IMR-90 (cell line): ENCODE data around the gene SYN1. TPM values are rescaled to one million over a fixed set of nuclear protein-coding genes. Genes with fewer than 3 reads are reported as not detected.

Experiments
- ATAC-seq: fragments of 200-7000 bp; cut with Tn5 transposase; 2 replicates; pipeline ENCODE4 v1.9.1; 2020; ENCODE audit warnings: low read depth, mild to moderate bottlenecking, moderate library complexity
- BruUV-seq: library from RNA; stranded (reverse); fragments of 400-500 nt; replicated peaks from 2 replicates; lab custom pipeline; 2021; lab: Mats Ljungman, UMichigan
- CTCF ChIA-PET: fragments of 300-600 bp; formaldehyde crosslinking; extraction: SDS; loops from one replicate; lab custom pipeline; 2021; ENCODE audit warnings: antibody characterized with exemption; lab: Yijun Ruan, JAX
- POLR2A ChIA-PET: fragments of 300-600 bp; sonication (Branson Sonifier 250); formaldehyde crosslinking; loops from one replicate; lab custom pipeline; 2022; ENCODE audit warnings: antibody characterized with exemption; ENCODE audit not compliant: unreplicated experiment; lab: Charles Lee
- DNase-seq: peaks from one replicate; pipeline ENCODE4 v3.0.0; 2013
- H2AFZ ChIP-seq: replicated peaks from 2 replicates; pipeline ENCODE3; 2013; ENCODE audit warnings: low read length, mild to moderate bottlenecking; ENCODE audit not compliant: poor library complexity
- H2AK5ac ChIP-seq: 2 replicates; pipeline ENCODE4 v1.6.1; 2013; ENCODE audit warnings: low read depth, low read length, inconsistent platforms
- H2AK9ac ChIP-seq: replicated peaks from 2 replicates; pipeline ENCODE3; 2013; ENCODE audit warnings: mild to moderate bottlenecking, low read depth, low read length, moderate library complexity; ENCODE audit not compliant: poor library complexity
- H2BK120ac ChIP-seq: 2 replicates; pipeline ENCODE4 v1.6.1; 2013; ENCODE audit warnings: low read depth, low read length, inconsistent platforms
- H2BK15ac ChIP-seq: 3 replicates; pipeline ENCODE4 v1.6.1; 2013; ENCODE audit warnings: low read depth, low read length, inconsistent platforms
- H2BK20ac ChIP-seq: 2 replicates; pipeline ENCODE4 v1.6.1; 2013; ENCODE audit warnings: low read depth, mild to moderate bottlenecking, inconsistent platforms, low read length, moderate library complexity
- H2BK5ac ChIP-seq: 2 replicates; pipeline ENCODE4 v1.6.1; 2013; ENCODE audit warnings: mild to moderate bottlenecking, low read depth, low read length, inconsistent platforms; ENCODE audit not compliant: poor library complexity, severe bottlenecking
- H3K14ac ChIP-seq: replicated peaks from 2 replicates; pipeline ENCODE4 v1.6.1; 2013; ENCODE audit warnings: low read depth, low read length, inconsistent platforms
- H3K18ac ChIP-seq: 2 replicates; pipeline ENCODE4 v1.6.1; 2013; ENCODE audit warnings: low read depth, low read length, control low read depth
- H3K23ac ChIP-seq: 2 replicates; pipeline ENCODE4 v1.6.1; 2013; ENCODE audit warnings: low read depth, low read length, inconsistent platforms
- H3K27ac ChIP-seq: 2 replicates; pipeline ENCODE4 v1.5.1; 2013; ENCODE audit warnings: mild to moderate bottlenecking, control low read depth, low read length; ENCODE audit not compliant: insufficient read depth
- H3K27me3 ChIP-seq: 2 replicates; pipeline ENCODE4 v1.6.1; 2013; ENCODE audit warnings: low read length; ENCODE audit not compliant: control insufficient read depth, insufficient read depth
- H3K36me3 ChIP-seq: 2 replicates; pipeline ENCODE4 v1.6.1; 2013; ENCODE audit warnings: low read length, mixed read lengths; ENCODE audit not compliant: control insufficient read depth, insufficient read depth
- H3K4ac ChIP-seq: 2 replicates; pipeline ENCODE4 v1.6.1; 2013; ENCODE audit warnings: low read depth, low read length, inconsistent platforms
- H3K4me1 ChIP-seq: 2 replicates; pipeline ENCODE4 v1.6.1; 2013; ENCODE audit warnings: low read length, mixed read lengths; ENCODE audit not compliant: control insufficient read depth, insufficient read depth
- H3K4me2 ChIP-seq: 2 replicates; pipeline ENCODE4 v1.6.1; 2013; ENCODE audit warnings: low read depth, mild to moderate bottlenecking, control low read depth, low read length, moderate library complexity
- H3K4me3 ChIP-seq: 2 replicates; pipeline ENCODE4 v1.5.1; 2013; ENCODE audit warnings: low read depth, mild to moderate bottlenecking, control low read depth, low read length, moderate library complexity; ENCODE audit not compliant: insufficient read depth
- H3K56ac ChIP-seq: 2 replicates; pipeline ENCODE4 v1.6.1; 2013; ENCODE audit warnings: low read length, inconsistent platforms; ENCODE audit not compliant: insufficient read depth; ENCODE audit errors: extremely low read depth
- H3K79me1 ChIP-seq, 2 experiments: 2 replicates each; pipeline ENCODE4 v1.6.1; 2013; ENCODE audit warnings: low read length in 2 of 2, inconsistent platforms in 1 of 2, low read depth in 1 of 2
- H3K9ac ChIP-seq: 2 replicates; pipeline ENCODE4 v1.6.1; 2013; ENCODE audit warnings: low read depth, low read length, control low read depth
- H3K9me1 ChIP-seq: 2 replicates; pipeline ENCODE4 v1.6.1; 2013; ENCODE audit warnings: low read length, inconsistent platforms; ENCODE audit not compliant: insufficient read depth
- H3K9me3 ChIP-seq: 2 replicates; pipeline ENCODE4 v1.6.1; 2013; ENCODE audit warnings: low read length; ENCODE audit not compliant: control insufficient read depth, insufficient read depth
- H4K20me1 ChIP-seq: 2 replicates; pipeline ENCODE4 v1.6.1; 2013; ENCODE audit warnings: low read length, inconsistent platforms; ENCODE audit not compliant: insufficient read depth
- H4K5ac ChIP-seq: 2 replicates; pipeline ENCODE4 v1.6.1; 2013; ENCODE audit warnings: mild to moderate bottlenecking, low read depth, low read length, control low read depth
- H4K8ac ChIP-seq, 2 experiments: 2 replicates each; pipeline ENCODE4 v1.6.1; 2013; ENCODE audit warnings: low read depth in 2 of 2, low read length in 2 of 2, control low read depth in 1 of 2, inconsistent platforms in 1 of 2
- H4K91ac ChIP-seq: 2 replicates; pipeline ENCODE4 v1.6.1; 2013; ENCODE audit warnings: low read depth, low read length, inconsistent platforms; ENCODE audit not compliant: insufficient read depth
- CEBPB ChIP-seq: IDR thresholded peaks from 2 replicates; pipeline ENCODE4 v1.6.1; 2012; ENCODE audit warnings: low read depth, low read length, improper control_type of control experiment
- CHD1 ChIP-seq: IDR thresholded peaks from 2 replicates; pipeline ENCODE4 v1.6.1; 2012; ENCODE audit warnings: low read depth, low read length, improper control_type of control experiment
- CTCF ChIP-seq: conservative IDR thresholded peaks from 2 replicates; pipeline ENCODE4 v1.5.1; 2012; ENCODE audit warnings: mild to moderate bottlenecking, low read depth, low read length, improper control_type of control experiment
- ELK1 ChIP-seq: fragments of 150-350 bp; IDR thresholded peaks from 2 replicates; pipeline ENCODE4 v1.6.1; 2016; ENCODE audit warnings: low read depth, mild to moderate bottlenecking, low read length, moderate library complexity, borderline replicate concordance
- FOS ChIP-seq: fragments of 150-350 bp; IDR thresholded peaks from 2 replicates; pipeline ENCODE4 v1.6.1; 2016; ENCODE audit warnings: low read depth, low read length
- MAFK ChIP-seq: IDR thresholded peaks from 2 replicates; pipeline ENCODE4 v1.6.1; 2012; ENCODE audit warnings: low read depth, low read length, improper control_type of control experiment
- MXI1 ChIP-seq: IDR thresholded peaks from 2 replicates; pipeline ENCODE4 v1.6.1; 2012; ENCODE audit warnings: low read depth, mild to moderate bottlenecking, low read length, moderate library complexity, borderline replicate concordance
- NFE2L2 ChIP-seq: fragments of 150-350 bp; IDR thresholded peaks from 2 replicates; pipeline ENCODE4 v1.6.1; 2016; ENCODE audit warnings: low read depth, mild to moderate bottlenecking, low read length
- RAD21 ChIP-seq: IDR thresholded peaks from 2 replicates; pipeline ENCODE4 v1.6.1; 2012; ENCODE audit warnings: low read length, improper control_type of control experiment
- RCOR1 ChIP-seq: IDR thresholded peaks from 2 replicates; pipeline ENCODE4 v1.6.1; 2012; ENCODE audit warnings: mild to moderate bottlenecking, low read length, improper control_type of control experiment; ENCODE audit not compliant: insufficient replicate concordance
- SMC3 ChIP-seq: fragments of 150-350 bp; IDR thresholded peaks from 2 replicates; pipeline ENCODE4 v1.6.1; 2016; ENCODE audit warnings: low read depth, mild to moderate bottlenecking, antibody characterized with exemption, low read length, moderate library complexity
- USF2 ChIP-seq: fragments of 150-350 bp; IDR thresholded peaks from 2 replicates; pipeline ENCODE4 v1.6.1; 2017; ENCODE audit warnings: mild to moderate bottlenecking, antibody characterized with exemption, low read length, low read depth
- WGBS, 2 experiments: methylation state at CpG; one replicate each; pipeline versions ENCODE4 v1.1.5 to v1.1.7; 2013; ENCODE audit warnings: missing lambda C conversion rate in 2 of 2; ENCODE audit not compliant: insufficient read length in 1 of 2; ENCODE audit errors: extremely low coverage in 2 of 2; 5-methylcytosine and 5-hydroxymethylcytosine counted together
- dilution Hi-C: fragments of 300-500 bp; cut with HindIII; formaldehyde crosslinking; loops from one replicate; pipeline ENCODE4 v1.14.3; 2018; ENCODE audit warnings: low sequenced_read_pairs; ENCODE audit not compliant: unreplicated experiment
- in situ Hi-C: fragments of 300-500 bp; cut with MboI; formaldehyde crosslinking; loops from 3 replicates; pipeline ENCODE4 v1.14.3; 2019; ENCODE audit warnings: low sequenced_read_pairs, inconsistent platforms, mixed read lengths
- intact Hi-C: fragments of 100-400 bp; cut with micrococcal nuclease; formaldehyde crosslinking; loops from 2 replicates; pipeline ENCODE4 v1.10.0; 2022
- polyA plus RNA-seq, 3 experiments: library from polyadenylated mRNA; depleted of rRNA; stranded (reverse); fragments of >200 nt; gene quantifications; 2 replicates each; pipeline ENCODE4 v1.2.3, GENCODE V29; 2012; ENCODE audit warnings: low replicate concordance in 1 of 3
- total RNA-seq: library from RNA; depleted of rRNA; stranded (reverse); fragments of >200 nt; gene quantifications from 2 replicates; pipeline ENCODE4 v1.2.3, GENCODE V29; 2012

Gene SYN1
- total and polyA plus RNA-seq, 2 of the 4 experiments (the other 2 are of a cell fraction) = under 0.01 to 0.56 TPM

- TF ChIP-seq CHD1 = no peak
These were observed 39.2 kb upstream of the SYN1 start, which contains the start of gene UXT (continued) for GRCh38 chrX:47658684-47659420.

GRCh38 chrX:47658301-47658683, 38.6 kb upstream of the SYN1 start:
- 24% methylated on average over 7 of the region's 13 CpGs; no CpG with 5 or more reads in 1 of the 2 experiments for WGBS, 2 experiments
- H3K79me1 ChIP-seq = peaks cover 11 to 18% of the 10 kb centered on the region in 2 experiments
- H3K14ac ChIP-seq = peak overlapping the region; percentile 100
- H3K27ac ChIP-seq = peak overlapping the region; percentile 77
- H3K4ac ChIP-seq = peak overlapping the region; percentile 92; the same call in 1 of the 2 replicates
- peaks cover 4% of the 10 kb centered on the region; the same call in 1 of the 2 replicates for H3K4me1 ChIP-seq
- in situ Hi-C loops (no loop called here), intact Hi-C loops (no loop called here), dilution Hi-C loops (no loop called here)
- H3K4me2 ChIP-seq = peak overlapping the region; percentile 74; the same call in 1 of the 2 replicates
- no peaks in the 10 kb centered on the region for H4K20me1 ChIP-seq
- peak overlapping the region; percentile 95 for H2BK5ac ChIP-seq
- peak overlapping the region; percentile 95 for H3K56ac ChIP-seq
- peaks cover 13% of the 10 kb centered on the region for H3K36me3 ChIP-seq
- peak overlapping the region; percentile 77 to 98 for H4K8ac ChIP-seq
- 0 out of 2 replicates have a peak, but pooled peaks cover 4% of the 10 kb centered on the region for H3K9me1 ChIP-seq
- TSS peak; percentile 28 for BruUV-seq
- H3K4me3 ChIP-seq = peak overlapping the region; percentile 87
- peak overlapping the region; percentile 81 for H2BK120ac ChIP-seq
- ATAC-seq = no peak
- no peaks in the 10 kb centered on the region for H3K27me3 ChIP-seq
- H3K9ac ChIP-seq = peak overlapping the region; percentile 87
- peak overlapping the region; percentile 96 for H2AFZ ChIP-seq
- POLR2A ChIA-PET = no interaction called here
- H2BK20ac ChIP-seq = no peak overlapping the region
- CTCF ChIA-PET = no interaction called here
- DNase-seq = no peak
- H4K91ac ChIP-seq = peak overlapping the region; percentile 92
- peak overlapping the region; percentile 89 for H4K5ac ChIP-seq
- H2AK9ac ChIP-seq = peak overlapping the region; percentile 79
- H3K9me3 ChIP-seq = no peaks in the 10 kb centered on the region
- H3K23ac ChIP-seq = peak overlapping the region; percentile 91; the same call in 1 of the 2 replicates
- peak overlapping the region; percentile 67; the same call in 1 of the 2 replicates for H2AK5ac ChIP-seq
- H2BK15ac ChIP-seq = peak overlapping the region; percentile 60; the same call in 1 of the 3 replicates
- H3K18ac ChIP-seq = peak overlapping the region; percentile 84; the same call in 1 of the 2 replicates
- TF ChIP-seq RCOR1 (no peak), CEBPB (no peak), ELK1 (no peak), FOS (no peak), SMC3 (no peak), MAFK (no peak), MXI1 (no peak), USF2 (no peak), RAD21 (no peak), NFE2L2 (no peak), CTCF (no peak)
